AG09309 (cell line): ENCODE measurements around the gene TMEM184B.

Source experiments
- DNase-seq: peaks from one replicate; pipeline ENCODE4 v3.0.0-alpha.2; 2010; ENCODE audit warnings: low read depth
- H3K4me3 ChIP-seq: 2 replicates; pipeline ENCODE4 v1.5.1; 2011; ENCODE audit warnings: mild to moderate bottlenecking, low read depth, low read length, moderate library complexity; ENCODE audit not compliant: control insufficient read depth
- TF ChIP-seq, protein P1 (sequence below): IDR thresholded peaks from 2 replicates; pipeline ENCODE4 v1.5.1; 2011; ENCODE audit warnings: mild to moderate bottlenecking, low read depth, low read length, inconsistent platforms; ENCODE audit not compliant: insufficient read depth, control insufficient read depth; ENCODE audit errors: missing control alignments

The TMEM184B gene

DNA sequence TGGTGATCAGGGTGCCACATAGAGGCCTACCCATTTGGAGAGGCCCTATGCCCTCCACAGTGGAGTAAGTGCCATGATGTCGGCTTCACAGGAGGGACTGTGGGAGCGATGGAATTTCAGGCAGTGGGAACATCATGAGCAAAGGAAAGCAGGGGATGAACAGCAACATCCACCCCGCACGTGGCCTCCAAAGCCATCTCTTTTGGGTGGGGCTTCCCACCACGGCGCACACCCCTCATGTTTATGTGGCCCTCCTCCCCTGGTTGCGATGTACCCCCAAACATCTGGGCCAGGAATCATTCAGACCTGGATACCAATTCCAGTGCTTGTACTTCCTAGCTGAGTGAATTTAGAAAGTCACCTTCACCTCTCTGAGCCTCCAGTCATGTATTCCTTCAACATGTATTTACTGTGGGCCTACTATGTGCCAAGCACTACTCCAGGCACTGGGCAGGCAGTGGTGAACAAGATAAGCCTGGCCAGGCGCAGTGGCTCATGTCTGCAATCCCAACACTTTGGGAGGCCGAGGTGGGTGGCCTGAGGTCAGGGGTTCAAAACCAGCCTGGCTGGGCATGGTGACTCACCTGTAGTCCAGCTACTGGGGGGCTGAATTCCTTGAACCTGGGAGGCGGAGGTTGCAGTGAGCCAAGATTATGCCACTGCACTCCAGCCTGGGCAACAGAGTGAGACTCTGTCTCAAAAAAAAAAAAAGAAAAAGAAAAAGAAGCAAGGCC lies 72.8 kb downstream of the TMEM184B start:
- DNase-seq, result no peak
- TF ChIP-seq, protein P1, sequence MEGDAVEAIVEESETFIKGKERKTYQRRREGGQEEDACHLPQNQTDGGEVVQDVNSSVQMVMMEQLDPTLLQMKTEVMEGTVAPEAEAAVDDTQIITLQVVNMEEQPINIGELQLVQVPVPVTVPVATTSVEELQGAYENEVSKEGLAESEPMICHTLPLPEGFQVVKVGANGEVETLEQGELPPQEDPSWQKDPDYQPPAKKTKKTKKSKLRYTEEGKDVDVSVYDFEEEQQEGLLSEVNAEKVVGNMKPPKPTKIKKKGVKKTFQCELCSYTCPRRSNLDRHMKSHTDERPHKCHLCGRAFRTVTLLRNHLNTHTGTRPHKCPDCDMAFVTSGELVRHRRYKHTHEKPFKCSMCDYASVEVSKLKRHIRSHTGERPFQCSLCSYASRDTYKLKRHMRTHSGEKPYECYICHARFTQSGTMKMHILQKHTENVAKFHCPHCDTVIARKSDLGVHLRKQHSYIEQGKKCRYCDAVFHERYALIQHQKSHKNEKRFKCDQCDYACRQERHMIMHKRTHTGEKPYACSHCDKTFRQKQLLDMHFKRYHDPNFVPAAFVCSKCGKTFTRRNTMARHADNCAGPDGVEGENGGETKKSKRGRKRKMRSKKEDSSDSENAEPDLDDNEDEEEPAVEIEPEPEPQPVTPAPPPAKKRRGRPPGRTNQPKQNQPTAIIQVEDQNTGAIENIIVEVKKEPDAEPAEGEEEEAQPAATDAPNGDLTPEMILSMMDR, result no peak

DNA sequence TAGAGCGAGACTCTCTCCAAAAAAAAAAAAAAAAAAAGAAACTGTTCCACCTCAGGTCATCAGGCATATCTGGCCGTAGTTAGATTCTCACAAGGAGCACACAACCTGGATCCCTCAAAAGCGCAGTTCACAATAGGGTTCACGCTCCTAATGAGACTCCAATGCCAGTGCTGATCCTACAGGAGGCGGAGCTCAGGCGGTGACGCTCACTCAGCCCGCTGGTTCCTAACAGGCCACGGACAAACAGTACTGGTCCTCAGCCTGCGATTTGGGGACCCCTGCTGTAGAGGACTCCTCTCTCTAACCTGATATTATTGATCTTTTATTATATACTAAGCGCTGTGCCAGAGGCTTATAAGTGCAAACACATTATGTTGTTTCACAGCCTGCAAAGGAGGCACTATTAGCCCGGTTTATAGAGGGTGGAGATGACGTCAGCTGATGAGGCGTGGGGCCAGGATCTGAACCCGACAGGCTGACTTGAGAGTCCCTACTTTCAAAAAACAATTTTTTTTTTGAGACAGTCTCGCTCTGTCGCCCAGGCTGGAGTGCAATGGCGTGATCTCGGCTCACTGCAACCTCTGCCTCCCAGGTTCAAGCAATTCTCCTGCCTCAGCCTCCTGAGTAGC lies 75.9 kb downstream of the TMEM184B start:
- TF ChIP-seq, protein P1, result no peak
- DNase-seq, result no peak
- no peak overlapping the region for H3K4me3 ChIP-seq

More for the DNA sequence above, 72.8 kb downstream of the TMEM184B start:
- no peak overlapping the region for H3K4me3 ChIP-seq

GRCh38 chr22:38193580-38193979 lies 79.2 kb downstream of the TMEM184B start:
- no peak for DNase-seq
- TF ChIP-seq, protein P1, result no peak
- H3K4me3 ChIP-seq, result no peak overlapping the region

DNA sequence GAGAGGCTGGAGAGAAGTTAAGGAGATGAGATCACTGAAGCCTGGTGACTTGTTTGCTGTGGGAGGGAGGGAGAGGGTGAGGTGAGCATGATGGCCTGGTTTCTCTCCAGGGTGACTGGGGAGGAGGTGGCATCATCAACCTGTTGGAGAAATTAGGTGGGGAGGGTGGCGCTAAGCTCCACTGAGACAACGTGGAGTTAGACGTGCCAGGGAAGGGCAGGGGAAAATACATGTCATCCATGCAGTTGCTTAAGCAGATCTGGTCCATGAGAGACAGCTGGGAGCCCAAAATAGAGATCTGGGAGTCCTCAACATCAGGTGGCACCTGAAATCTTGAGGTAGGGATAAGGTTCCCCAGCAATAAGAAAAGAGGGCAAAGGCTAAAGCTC lies 80.3 kb downstream of the TMEM184B start:
- DNase-seq, result no peak
- H3K4me3 ChIP-seq, result no peak overlapping the region
- TF ChIP-seq, protein P1, result no peak

DNA sequence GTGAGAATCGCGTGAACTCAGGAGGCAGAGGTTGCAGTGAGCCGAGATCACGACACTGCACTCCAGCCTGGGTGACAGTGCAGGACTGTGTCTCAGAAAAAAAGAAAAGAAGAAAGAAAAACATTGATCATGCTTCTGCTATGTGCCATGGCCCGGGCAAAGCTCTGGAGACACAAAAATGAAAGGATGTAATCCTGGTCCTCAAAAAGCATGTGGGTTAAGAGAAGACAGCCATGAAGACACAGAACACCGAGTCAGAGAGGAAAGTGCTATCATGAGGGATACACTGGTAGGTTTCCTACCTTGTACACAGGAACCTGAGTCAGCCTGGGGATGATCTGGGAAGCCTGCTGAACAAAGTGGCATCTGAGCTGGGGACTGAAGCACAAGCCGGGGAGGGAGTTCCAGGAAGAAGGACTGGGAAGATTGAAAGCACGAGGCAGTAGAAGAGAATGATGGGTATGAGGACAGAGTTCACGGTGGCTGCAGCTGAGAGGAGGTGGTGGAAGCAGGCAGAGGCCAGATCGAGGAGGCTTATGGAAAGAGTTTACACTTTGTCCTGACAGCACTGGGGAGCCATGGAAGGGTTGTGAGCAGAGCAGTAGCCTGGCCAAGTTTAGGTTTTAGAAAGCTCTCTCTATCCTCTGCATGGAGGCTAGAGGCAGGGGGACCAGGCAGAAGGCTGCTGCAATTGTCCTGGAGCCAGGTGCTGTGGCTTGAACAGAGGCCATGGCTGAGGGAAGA lies 80.9 kb downstream of the TMEM184B start:
- TF ChIP-seq, protein P1, result no peak
- no peak for DNase-seq
- no peak overlapping the region for H3K4me3 ChIP-seq

- no peak for DNase-seq
- TF ChIP-seq, protein P1, result no peak
- no peak overlapping the region for H3K4me3 ChIP-seq
Observed at GRCh38 chr22:38191055-38191454, 81.8 kb downstream of the TMEM184B start.
